CD4-positive, alpha-beta T cell (primary cell): ENCODE data around the gene KLF4. TPM values are rescaled to one million over a fixed set of nuclear protein-coding genes. Genes with fewer than 3 reads are reported as not detected.

Experiments
- ATAC-seq: fragments of 200-7000 bp; cut with Tn5 transposase; one replicate; pipeline ENCODE4 v1.10.0; 2022; ENCODE audit warnings: mild to moderate bottlenecking; ENCODE audit not compliant: poor library complexity
- CTCF ChIA-PET: fragments of 350-600 bp; sonication (Branson Sonifier 250); formaldehyde crosslinking; loops from one replicate; lab custom pipeline; 2021; ENCODE audit warnings: antibody characterized with exemption, inconsistent platforms; lab: Charles Lee
- POLR2A ChIA-PET: fragments of 350-600 bp; sonication (Branson Sonifier 250); formaldehyde crosslinking; loops from one replicate; lab custom pipeline; 2021; ENCODE audit warnings: antibody characterized with exemption, inconsistent platforms; lab: Charles Lee
- DNase-seq, 14 experiments: peaks; one replicate each; pipeline ENCODE4 v3.0.0-alpha.2; 2013 to 2020; ENCODE audit warnings: mixed read lengths in 2 of 14
- H3K27ac ChIP-seq, 2 donors: one replicate each; pipeline versions ENCODE4 v1.5.1 to v1.7.0; 2013; ENCODE audit warnings: low read length in 2 of 2, low read depth in 1 of 2, mild to moderate bottlenecking in 1 of 2
- H3K27me3 ChIP-seq, 2 experiments: 1 replicate in 1 of 2; 2 replicates in 1 of 2; pipeline versions ENCODE4 v1.6.1 to v1.7.0; 2013; ENCODE audit warnings: low read length in 2 of 2, control low read depth in 1 of 2, mild to moderate bottlenecking in 1 of 2, moderate library complexity in 1 of 2; ENCODE audit not compliant: insufficient read depth in 2 of 2, control insufficient read depth in 1 of 2
- H3K36me3 ChIP-seq: one replicate; pipeline ENCODE4 v1.6.1; 2013; ENCODE audit warnings: low read length, control low read depth; ENCODE audit not compliant: insufficient read depth
- H3K4me1 ChIP-seq: one replicate; pipeline ENCODE4 v1.6.1; 2013; ENCODE audit warnings: low read length, control low read depth; ENCODE audit not compliant: insufficient read depth
- H3K4me3 ChIP-seq: one replicate; pipeline ENCODE4 v1.5.1; 2013; ENCODE audit warnings: mild to moderate bottlenecking, low read length, moderate library complexity
- H3K9me3 ChIP-seq, 2 experiments: 1 replicate in 1 of 2; 2 replicates in 1 of 2; pipeline versions ENCODE4 v1.6.1 to v1.7.0; 2013; ENCODE audit warnings: low read length in 2 of 2, mild to moderate bottlenecking in 2 of 2, control low read depth in 1 of 2, moderate library complexity in 1 of 2; ENCODE audit not compliant: control insufficient read depth in 1 of 2, insufficient read depth in 1 of 2
- H3K27ac Mint-ChIP-seq: one replicate; pipeline ENCODE4 v1.8.0; 2020; ENCODE audit warnings: mixed read lengths
- H3K27me3 Mint-ChIP-seq: one replicate; pipeline ENCODE4 v1.8.0; 2021; ENCODE audit warnings: mixed read lengths
- H3K36me3 Mint-ChIP-seq: one replicate; pipeline ENCODE4 v1.8.0; 2021; ENCODE audit warnings: low read depth, mixed read lengths
- H3K4me1 Mint-ChIP-seq: one replicate; pipeline ENCODE4 v1.8.0; 2021; ENCODE audit warnings: low read depth, mixed read lengths
- H3K4me3 Mint-ChIP-seq: one replicate; pipeline ENCODE4 v1.8.0; 2020; ENCODE audit warnings: mild to moderate bottlenecking, mixed read lengths
- H3K9me3 Mint-ChIP-seq: one replicate; pipeline ENCODE4 v1.8.0; 2020; ENCODE audit warnings: mixed read lengths
- CTCF ChIP-seq: fragments of 200-600 bp; IDR thresholded peaks from one replicate; pipeline ENCODE4 v1.8.0; 2022; ENCODE audit warnings: antibody characterized with exemption, mild to moderate bottlenecking
- intact Hi-C, 2 experiments: fragments of 100-400 bp; cut with DNase I in 1 of 2; cut with micrococcal nuclease in 1 of 2; formaldehyde crosslinking; loops; one replicate each; pipeline versions ENCODE4 v1.15.1 to v1.9.0; 2023 to 2025; cut with DNase I, micrococcal nuclease
- total RNA-seq, 174 experiments: library from RNA in 2 of 174; stranded (reverse) in 2 of 174; gene quantifications; one replicate each; pipeline ENCODE4 v1.2.3 and lab custom pipeline; 2021 to 2026

KLF4 gene
- total RNA-seq, 2 experiments from 2014 or later = 12.9 to 13.2 TPM

- ATAC-seq (no peak), DNase-seq (peak in 2 of 14 experiments; percentile 46 to 50)
- Histone ChIP-seq H3K27me3 (peaks cover 23 to 31% of the 10 kb centered on the region in 2 experiments), H3K27ac (no peak overlapping the region), H3K4me1 (peaks cover 10% of the 10 kb centered on the region), H3K9me3 (peaks cover 0 to 7% of the 10 kb centered on the region in 2 experiments), H3K36me3 (no peaks in the 10 kb centered on the region), H3K4me3 (peak overlapping the region; percentile 25)
- ChIA-PET CTCF (no interaction called here), POLR2A (interaction anchor here (0.6 kb wide), 1 partner anchor 75 kb away, joined by 3 read pairs; no protein-coding TSS in a partner anchor)
- no peak for TF ChIP-seq CTCF
- Mint-ChIP-seq H3K36me3 (no peaks in the 10 kb centered on the region), H3K4me3 (no peak overlapping the region), H3K27me3 (peaks cover 72% of the 10 kb centered on the region), H3K9me3 (no peaks in the 10 kb centered on the region), H3K27ac (no peak overlapping the region), H3K4me1 (peaks cover 12% of the 10 kb centered on the region)
- intact Hi-C loops = no loop called here
Observed at GRCh38 chr9:107465467-107466451, 23.8 kb downstream of the KLF4 start.

- peaks cover 0 to 7% of the 10 kb centered on the region in 2 experiments for H3K9me3 ChIP-seq
- ATAC-seq (no peak), DNase-seq (no peak)
- CTCF ChIA-PET = no interaction called here
- TF ChIP-seq CTCF = no peak
- no peak overlapping the region for H3K4me3 ChIP-seq
- Mint-ChIP-seq H3K4me1 (peaks cover 12% of the 10 kb centered on the region), H3K4me3 (no peak overlapping the region), H3K9me3 (no peaks in the 10 kb centered on the region), H3K36me3 (no peaks in the 10 kb centered on the region), H3K27me3 (peaks cover 74% of the 10 kb centered on the region), H3K27ac (no peak overlapping the region)
- H3K4me1 ChIP-seq = peaks cover 10% of the 10 kb centered on the region
- H3K27ac ChIP-seq = no peak overlapping the region
- peaks cover 23 to 31% of the 10 kb centered on the region in 2 experiments for H3K27me3 ChIP-seq
- POLR2A ChIA-PET = no interaction called here
- intact Hi-C loops = no loop called here
- no peaks in the 10 kb centered on the region for H3K36me3 ChIP-seq
Observed at GRCh38 chr9:107464516-107464915, 25.1 kb downstream of the KLF4 start.

DNA sequence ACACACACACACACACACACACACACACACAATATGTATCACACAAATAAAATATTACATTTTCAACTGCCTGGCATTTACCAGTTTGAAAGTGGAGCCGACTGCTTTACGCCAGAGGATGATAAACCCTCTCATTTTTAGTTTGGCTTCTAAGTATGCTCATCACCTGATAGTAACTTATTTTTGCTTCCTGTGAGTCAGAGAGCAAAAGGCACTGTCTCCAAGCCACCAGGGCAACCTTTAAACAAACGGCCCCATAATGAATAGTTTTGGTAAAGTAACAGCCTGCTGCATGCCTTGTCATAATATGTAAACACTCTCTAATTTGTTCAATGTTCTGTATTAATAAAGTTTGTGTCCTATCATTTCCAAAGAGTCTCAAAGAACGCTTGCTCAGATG, 26.9 kb downstream of the KLF4 start:
- peaks cover 62% of the 10 kb centered on the region for H3K27me3 Mint-ChIP-seq
- H3K36me3 Mint-ChIP-seq = no peaks in the 10 kb centered on the region
- ChIA-PET CTCF (interaction anchor here (1.0 kb wide), 1 partner anchor 9 kb away, joined by 3 read pairs; no protein-coding TSS in a partner anchor), POLR2A (no interaction called here)
- intact Hi-C loops = no loop called here
- H3K27ac Mint-ChIP-seq = no peak overlapping the region
- peaks cover 10% of the 10 kb centered on the region for H3K4me1 ChIP-seq
- H3K4me3 Mint-ChIP-seq = no peak overlapping the region
- no peaks in the 10 kb centered on the region for H3K9me3 Mint-ChIP-seq
- ATAC-seq (no peak), DNase-seq (no peak)
- peaks cover 23 to 31% of the 10 kb centered on the region in 2 experiments for H3K27me3 ChIP-seq
- H3K4me1 Mint-ChIP-seq = peaks cover 12% of the 10 kb centered on the region
- H3K4me3 ChIP-seq = no peak overlapping the region
- TF ChIP-seq CTCF = no peak
- no peaks in the 10 kb centered on the region for H3K36me3 ChIP-seq
- H3K27ac ChIP-seq = no peak overlapping the region
- peaks cover 0 to 7% of the 10 kb centered on the region in 2 experiments for H3K9me3 ChIP-seq
